Esophagus squamous epithelium (tissue), 4 donors: ENCODE results near the gene SMAD3.

Experiments
- CTCF ChIP-seq, 6 experiments: fragments of 450-650 bp in 4 of 6; fragments of 200-600 bp in 2 of 6; sonication (generic) in 2 of 6; IDR thresholded peaks; one replicate each; pipeline ENCODE4 v1.5.1; 2016 to 2019; ENCODE audit warnings: antibody characterized with exemption in 6 of 6, mild to moderate bottlenecking in 4 of 6, moderate library complexity in 4 of 6
- POLR2A ChIP-seq, 4 donors: fragments of 450-650 bp; IDR thresholded peaks; one replicate each; pipeline ENCODE4 v1.6.1; 2017; ENCODE audit warnings: antibody characterized with exemption in 4 of 4, mild to moderate bottlenecking in 4 of 4, moderate library complexity in 3 of 4

GRCh38 chr15:67124111-67124510, 58.7 kb downstream of the SMAD3 start:
- TF ChIP-seq CTCF (IDR thresholded peaks at IDR 0.05) (no peak), POLR2A (IDR thresholded peaks at IDR 0.05) (no peak)
